SK-N-SH (cell line): ENCODE data around the gene PARD3. TPM values are rescaled to one million over a fixed set of nuclear protein-coding genes. Genes with fewer than 3 reads are reported as not detected.

Experiments
- CTCF ChIA-PET: fragments of 300-600, 350-600 bp; formaldehyde crosslinking; extraction: SDS; loops from one replicate; lab custom pipeline; 2021; lab: Yijun Ruan, JAX
- POLR2A ChIA-PET: fragments of 350-600 bp; sonication (Branson Sonifier 250); formaldehyde crosslinking; extraction: SDS; loops from one replicate; lab custom pipeline; 2020; ENCODE audit warnings: antibody characterized with exemption, inconsistent platforms; lab: Yijun Ruan, JAX
- DNase-seq: peaks from one replicate; pipeline ENCODE4 v3.0.0; 2012
- H2AFZ ChIP-seq: fragments of 200-600 bp; sonication (generic); 2 replicates; pipeline ENCODE4 v1.8.1; 2016; ENCODE audit warnings: antibody characterized with exemption, mild to moderate bottlenecking, low read depth
- H3F3A ChIP-seq: fragments of 200-600 bp; sonication (generic); replicated peaks from 2 replicates; pipeline ENCODE3; 2016; ENCODE audit warnings: antibody characterized with exemption, mild to moderate bottlenecking; ENCODE audit not compliant: insufficient read depth
- H3K27ac ChIP-seq, 2 experiments: fragments of 200-500 bp in 1 of 2; fragments of 200-600 bp in 1 of 2; sonication (Bioruptor generic) in 1 of 2; sonication (generic), shearing (Covaris generic) in 1 of 2; 2 replicates each; pipeline versions ENCODE4 v1.5.1 to v1.6.1; 2014 to 2016; ENCODE audit warnings: low read depth in 2 of 2, inconsistent platforms in 1 of 2, low read length in 1 of 2, mild to moderate bottlenecking in 1 of 2, mixed read lengths in 1 of 2
- H3K27me3 ChIP-seq: fragments of 200-600 bp; sonication (generic), shearing (Covaris generic); 2 replicates; pipeline ENCODE4 v1.6.1; 2016; ENCODE audit warnings: mixed run types; ENCODE audit not compliant: insufficient read depth
- H3K36me3 ChIP-seq, 2 experiments: fragments of 200-500 bp in 1 of 2; fragments of 200-600 bp in 1 of 2; sonication (Bioruptor generic) in 1 of 2; sonication (generic) in 1 of 2; replicated peaks in 1 of 2; 2 replicates each; pipeline versions ENCODE3 to v1.5.1; 2014 to 2016; ENCODE audit warnings: low read length in 1 of 2, mild to moderate bottlenecking in 1 of 2; ENCODE audit not compliant: insufficient read depth in 2 of 2, control insufficient read depth in 1 of 2
- H3K4me1 ChIP-seq, 2 experiments: fragments of 200-500 bp in 1 of 2; fragments of 200-600 bp in 1 of 2; sonication (Bioruptor generic) in 1 of 2; sonication (generic), shearing (Covaris generic) in 1 of 2; 2 replicates each; pipeline versions ENCODE4 v1.5.1 to v1.6.1; 2014 to 2016; ENCODE audit warnings: low read depth in 1 of 2, low read length in 1 of 2, mixed run types in 1 of 2; ENCODE audit not compliant: insufficient read depth in 2 of 2, control insufficient read depth in 1 of 2
- H3K4me2 ChIP-seq: fragments of 200-600 bp; sonication (generic), shearing (Covaris generic); 2 replicates; pipeline ENCODE4 v1.6.1; 2017; ENCODE audit warnings: mixed run types
- H3K4me3 ChIP-seq, 2 experiments: fragments of 200-500 bp in 1 of 2; fragments of 200-600 bp in 1 of 2; sonication (Bioruptor generic) in 1 of 2; sonication (generic), shearing (Covaris generic) in 1 of 2; 2 replicates each; pipeline versions ENCODE4 v1.5.1 to v1.8.1; 2014 to 2016; ENCODE audit warnings: low read depth in 2 of 2, inconsistent platforms in 1 of 2, low read length in 1 of 2, mild to moderate bottlenecking in 1 of 2, mixed read lengths in 1 of 2, moderate library complexity in 1 of 2
- H3K79me2 ChIP-seq: fragments of 200-600 bp; sonication (generic); 2 replicates; pipeline ENCODE4 v1.8.1; 2017; ENCODE audit warnings: mild to moderate bottlenecking; ENCODE audit not compliant: insufficient read depth
- H3K9ac ChIP-seq: fragments of 200-600 bp; sonication (generic); 2 replicates; pipeline ENCODE4 v1.6.1; 2017; ENCODE audit warnings: mixed run types
- H3K9me2 ChIP-seq: fragments of 200-600 bp; sonication (generic); 2 replicates; pipeline ENCODE4 v1.6.1; 2017; ENCODE audit warnings: mixed run types
- H3K9me3 ChIP-seq: fragments of 200-600 bp; sonication (generic); 2 replicates; pipeline ENCODE4 v1.6.1; 2017; ENCODE audit warnings: mixed run types, mild to moderate bottlenecking, moderate library complexity
- H4K20me1 ChIP-seq: fragments of 200-600 bp; sonication (generic); 2 replicates; pipeline ENCODE4 v1.6.1; 2017; ENCODE audit warnings: mild to moderate bottlenecking, mixed run types; ENCODE audit not compliant: insufficient read depth
- EP300 ChIP-seq, 2 experiments: IDR thresholded peaks; 2 replicates each; pipeline versions ENCODE4 v1.4.0 to v1.6.1; 2012; ENCODE audit warnings: borderline replicate concordance in 1 of 2, low read depth in 1 of 2, low read length in 1 of 2
- EZH2phosphoT487 ChIP-seq: fragments of 200-600 bp; sonication (generic); IDR thresholded peaks from 2 replicates; pipeline ENCODE4 v1.6.1; 2017; ENCODE audit warnings: low read depth, mixed run types, mild to moderate bottlenecking, antibody characterized with exemption, moderate library complexity, borderline replicate concordance
- FOXJ3 ChIP-seq: sonication (generic); formaldehyde crosslinking; IDR thresholded peaks from 2 replicates; pipeline ENCODE4 v1.5.1; 2020; ENCODE audit warnings: mild to moderate bottlenecking, missing genetic modification reagents
- FOXM1 ChIP-seq: IDR thresholded peaks from 2 replicates; pipeline ENCODE4 v1.4.0; 2012; ENCODE audit warnings: low read depth, mild to moderate bottlenecking
- JUND ChIP-seq: IDR thresholded peaks from 2 replicates; pipeline ENCODE4 v1.4.0; 2012
- SMC3 ChIP-seq: IDR thresholded peaks from 2 replicates; pipeline ENCODE4 v1.6.1; 2012; ENCODE audit warnings: low read depth, low read length, improper control_type of control experiment
- WGBS: methylation state at CpG from one replicate; pipeline ENCODE4 v1.1.6; 2017; ENCODE audit warnings: low lambda C conversion rate; 5-methylcytosine and 5-hydroxymethylcytosine counted together
- polyA plus RNA-seq, 3 experiments: library from polyadenylated mRNA; depleted of rRNA; stranded (reverse); fragments of >200 nt; gene quantifications; 2 replicates each; pipeline ENCODE4 v1.2.3, GENCODE V29; 2012
- TF ChIP-seq, protein P1 (sequence below): IDR thresholded peaks from 2 replicates; pipeline ENCODE4 v1.6.1; 2012; ENCODE audit warnings: mild to moderate bottlenecking, low read depth, low read length, moderate library complexity
- TF ChIP-seq, protein P2 (sequence below): IDR thresholded peaks from 2 replicates; pipeline ENCODE4 v1.4.0; 2012; ENCODE audit warnings: low read depth, borderline replicate concordance
- TF ChIP-seq, protein P3 (sequence below): IDR thresholded peaks from 2 replicates; pipeline ENCODE4; 2012

PARD3 gene
- polyA plus RNA-seq, 1 of the 3 experiments (the other 2 are of a cell fraction), result 29.4 TPM

DNA sequence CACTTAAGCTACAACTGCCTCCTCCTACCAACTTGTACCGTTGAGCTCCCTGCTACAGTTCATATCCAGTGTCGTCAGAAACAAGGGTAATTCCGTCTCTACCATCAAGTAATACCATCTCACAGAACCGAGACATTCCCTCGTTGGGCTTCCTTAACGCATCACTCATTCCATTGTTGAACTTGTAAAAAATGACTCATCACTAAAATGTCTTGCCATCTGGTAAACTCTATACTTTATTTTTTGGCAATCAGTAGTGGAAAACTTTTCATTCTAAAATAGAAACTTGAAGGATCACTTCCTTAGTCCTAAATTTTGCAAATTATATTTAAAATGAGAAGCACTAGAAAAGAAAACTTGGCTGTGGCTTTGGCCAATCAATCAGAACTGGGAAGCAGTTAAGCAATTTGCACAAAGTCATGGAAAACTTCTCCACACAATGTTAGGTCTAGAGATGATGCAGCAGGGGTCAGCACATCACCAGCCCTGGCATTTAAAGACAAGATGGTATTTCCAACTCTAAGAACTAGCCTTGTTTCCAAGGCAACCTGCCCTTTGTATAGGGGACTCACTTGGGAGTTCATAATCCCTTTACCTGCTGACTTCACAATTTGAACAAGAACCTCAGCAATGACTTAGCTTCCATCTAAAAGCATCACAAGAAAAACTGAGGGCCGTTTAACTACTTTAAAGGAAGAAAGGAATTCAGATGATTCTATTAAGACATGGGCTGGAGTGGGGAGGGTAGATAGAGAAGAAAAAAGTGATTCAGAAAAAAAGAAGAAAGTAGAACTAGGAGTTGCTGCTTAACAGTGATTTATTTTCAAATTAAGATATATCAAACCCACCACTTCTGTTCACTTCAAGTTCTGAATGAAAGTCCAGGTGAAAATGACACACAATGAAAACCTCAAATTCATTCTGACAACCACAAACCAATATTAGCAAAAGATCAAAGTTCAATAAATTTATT, 288.1 kb downstream of the PARD3 start (continued):
- TF ChIP-seq, protein P1, sequence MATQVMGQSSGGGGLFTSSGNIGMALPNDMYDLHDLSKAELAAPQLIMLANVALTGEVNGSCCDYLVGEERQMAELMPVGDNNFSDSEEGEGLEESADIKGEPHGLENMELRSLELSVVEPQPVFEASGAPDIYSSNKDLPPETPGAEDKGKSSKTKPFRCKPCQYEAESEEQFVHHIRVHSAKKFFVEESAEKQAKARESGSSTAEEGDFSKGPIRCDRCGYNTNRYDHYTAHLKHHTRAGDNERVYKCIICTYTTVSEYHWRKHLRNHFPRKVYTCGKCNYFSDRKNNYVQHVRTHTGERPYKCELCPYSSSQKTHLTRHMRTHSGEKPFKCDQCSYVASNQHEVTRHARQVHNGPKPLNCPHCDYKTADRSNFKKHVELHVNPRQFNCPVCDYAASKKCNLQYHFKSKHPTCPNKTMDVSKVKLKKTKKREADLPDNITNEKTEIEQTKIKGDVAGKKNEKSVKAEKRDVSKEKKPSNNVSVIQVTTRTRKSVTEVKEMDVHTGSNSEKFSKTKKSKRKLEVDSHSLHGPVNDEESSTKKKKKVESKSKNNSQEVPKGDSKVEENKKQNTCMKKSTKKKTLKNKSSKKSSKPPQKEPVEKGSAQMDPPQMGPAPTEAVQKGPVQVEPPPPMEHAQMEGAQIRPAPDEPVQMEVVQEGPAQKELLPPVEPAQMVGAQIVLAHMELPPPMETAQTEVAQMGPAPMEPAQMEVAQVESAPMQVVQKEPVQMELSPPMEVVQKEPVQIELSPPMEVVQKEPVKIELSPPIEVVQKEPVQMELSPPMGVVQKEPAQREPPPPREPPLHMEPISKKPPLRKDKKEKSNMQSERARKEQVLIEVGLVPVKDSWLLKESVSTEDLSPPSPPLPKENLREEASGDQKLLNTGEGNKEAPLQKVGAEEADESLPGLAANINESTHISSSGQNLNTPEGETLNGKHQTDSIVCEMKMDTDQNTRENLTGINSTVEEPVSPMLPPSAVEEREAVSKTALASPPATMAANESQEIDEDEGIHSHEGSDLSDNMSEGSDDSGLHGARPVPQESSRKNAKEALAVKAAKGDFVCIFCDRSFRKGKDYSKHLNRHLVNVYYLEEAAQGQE, result no peak
- TF ChIP-seq SMC3 (peak; percentile 54), EZH2phosphoT487 (no peak), JUND (peak; percentile 94)
- TF ChIP-seq, protein P2, sequence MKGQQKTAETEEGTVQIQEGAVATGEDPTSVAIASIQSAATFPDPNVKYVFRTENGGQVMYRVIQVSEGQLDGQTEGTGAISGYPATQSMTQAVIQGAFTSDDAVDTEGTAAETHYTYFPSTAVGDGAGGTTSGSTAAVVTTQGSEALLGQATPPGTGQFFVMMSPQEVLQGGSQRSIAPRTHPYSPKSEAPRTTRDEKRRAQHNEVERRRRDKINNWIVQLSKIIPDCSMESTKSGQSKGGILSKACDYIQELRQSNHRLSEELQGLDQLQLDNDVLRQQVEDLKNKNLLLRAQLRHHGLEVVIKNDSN, result no peak
- TF ChIP-seq, protein P3, sequence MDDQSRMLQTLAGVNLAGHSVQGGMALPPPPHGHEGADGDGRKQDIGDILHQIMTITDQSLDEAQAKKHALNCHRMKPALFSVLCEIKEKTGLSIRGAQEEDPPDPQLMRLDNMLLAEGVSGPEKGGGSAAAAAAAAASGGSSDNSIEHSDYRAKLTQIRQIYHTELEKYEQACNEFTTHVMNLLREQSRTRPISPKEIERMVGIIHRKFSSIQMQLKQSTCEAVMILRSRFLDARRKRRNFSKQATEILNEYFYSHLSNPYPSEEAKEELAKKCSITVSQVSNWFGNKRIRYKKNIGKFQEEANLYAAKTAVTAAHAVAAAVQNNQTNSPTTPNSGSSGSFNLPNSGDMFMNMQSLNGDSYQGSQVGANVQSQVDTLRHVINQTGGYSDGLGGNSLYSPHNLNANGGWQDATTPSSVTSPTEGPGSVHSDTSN, result peak; percentile 87

DNA sequence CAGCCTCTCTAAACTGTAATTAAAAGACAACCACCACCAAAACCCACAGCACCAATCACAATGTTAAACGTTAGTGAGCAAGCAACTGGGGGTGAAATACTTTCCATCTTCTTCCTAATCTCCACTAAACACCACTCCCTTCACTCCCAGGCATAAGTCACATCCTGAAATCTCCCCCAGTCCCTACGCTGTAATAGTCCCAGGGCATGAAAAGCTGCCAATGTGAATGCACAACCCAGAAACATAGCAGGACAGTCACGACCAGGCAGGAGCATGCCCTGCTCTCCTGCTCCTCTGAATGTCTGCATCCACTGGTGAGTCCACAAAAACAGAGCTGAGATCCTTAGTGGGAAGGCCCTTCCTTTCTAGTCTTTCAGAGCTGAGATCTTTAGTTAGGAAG, 288.9 kb downstream of the PARD3 start:
- peak overlapping the region; percentile 20; the same call in 1 of the 2 replicates for H2AFZ ChIP-seq
- H3K27me3 ChIP-seq, result no peaks in the 10 kb centered on the region
- H3K4me1 ChIP-seq, result peaks cover 8 to 35% of the 10 kb centered on the region in 2 experiments; a peak in 3 of 4 replicates
- H4K20me1 ChIP-seq, result no peaks in the 10 kb centered on the region
- H3K9ac ChIP-seq, result peak overlapping the region; percentile 76
- no peaks in the 10 kb centered on the region for H3K9me3 ChIP-seq
- CTCF ChIA-PET, result no interaction called here
- H3K79me2 ChIP-seq, result peaks cover 44% of the 10 kb centered on the region
- H3K4me3 ChIP-seq, result peak overlapping the region; percentile 16 to 39; a peak in 3 of 4 replicates
- H3K9me2 ChIP-seq, result no peaks in the 10 kb centered on the region
- peak overlapping the region; percentile 78 to 100; a peak in 3 of 4 replicates for H3K27ac ChIP-seq
- POLR2A ChIA-PET, result no interaction called here
- H3F3A ChIP-seq, result peaks cover 31% of the 10 kb centered on the region
- H3K4me2 ChIP-seq, result peak overlapping the region; percentile 75
- no peaks in the 10 kb centered on the region for H3K36me3 ChIP-seq
- TF ChIP-seq FOXJ3 (CRISPR knock-in tag) (no peak), EP300 (IDR thresholded peaks at IDR 0.05; ENCODE audit: borderline replicate concordance in 1 of 2, low read depth in 1 of 2, low read length in 1 of 2) (no peak), SMC3 (no peak), FOXM1 (no peak)
- no peak for DNase-seq
- 13% methylated on average over 3 of the region's 3 CpGs for WGBS
